Measurements from ENCODE around the gene SLITRK4. TPM values are rescaled to one million over a fixed set of nuclear protein-coding genes. Genes with fewer than 3 reads are reported as not detected.

The SLITRK4 gene
- polyA plus RNA-seq, 1 donor from 2014 or later: 4.5 TPM

GRCh38 chrX:143664302-143664701 lies 28.4 kb upstream of the SLITRK4 start:
- no peaks in the 10 kb centered on the region for H3F3A ChIP-seq (ENCODE audit: insufficient read depth, low read length, poor library complexity, severe bottlenecking)
- TF ChIP-seq RAD21 (conservative IDR thresholded peaks at IDR 0.05) (peak; percentile 49), MXI1 (conservative IDR thresholded peaks at IDR 0.05; ENCODE audit: poor library complexity, severe bottlenecking) (no peak), SMC3 (conservative IDR thresholded peaks at IDR 0.05; ENCODE audit: poor library complexity) (peak; percentile 59), EZH2 (IDR thresholded peaks at IDR 0.05; ENCODE audit: borderline replicate concordance, insufficient read depth, low read length, poor library complexity, severe bottlenecking) (no peak), EP300 (conservative IDR thresholded peaks at IDR 0.05; ENCODE audit: poor library complexity, severe bottlenecking) (no peak), TAF1 (IDR thresholded peaks at IDR 0.05; ENCODE audit: low read depth) (no peak), POLR2AphosphoS5 (IDR thresholded peaks at IDR 0.05) (no peak), REST (IDR thresholded peaks at IDR 0.05; ENCODE audit: borderline replicate concordance) (no peak), CTCF (IDR thresholded peaks at IDR 0.05; ENCODE audit: poor library complexity, severe bottlenecking) (peak; percentile 54)
- no peak overlapping the region for H3K4me2 ChIP-seq (ENCODE audit: low read length)
- H3K9ac ChIP-seq (ENCODE audit: low read length): no peak overlapping the region
- H3K27ac ChIP-seq (ENCODE audit: low read length): no peak overlapping the region
- H3K36me3 ChIP-seq (ENCODE audit: insufficient read depth, low read length): no peaks in the 10 kb centered on the region
- H3K9me3 ChIP-seq (ENCODE audit: low read length): no peaks in the 10 kb centered on the region
- no peaks in the 10 kb centered on the region for H3K9me2 ChIP-seq (ENCODE audit: insufficient read depth, low read length)
- no peaks in the 10 kb centered on the region for H4K20me1 ChIP-seq (ENCODE audit: insufficient read depth)
- H2AFZ ChIP-seq (ENCODE audit: low read depth, low read length): no peak overlapping the region
- H3K4me3 ChIP-seq (ENCODE audit: low read length): no peak overlapping the region
- H3K79me2 ChIP-seq (replicated peaks; ENCODE audit: insufficient read depth, low read length): no peaks in the 10 kb centered on the region
- no peaks in the 10 kb centered on the region for H3K27me3 ChIP-seq (ENCODE audit: insufficient read depth, low read depth, low read length)

- Histone ChIP-seq H3K36me3 (ENCODE audit: insufficient read depth, low read length) (no peaks in the 10 kb centered on the region), H2AFZ (ENCODE audit: low read depth, low read length) (no peak overlapping the region), H3K4me2 (ENCODE audit: low read length) (no peak overlapping the region), H3K9me2 (ENCODE audit: insufficient read depth, low read length) (no peaks in the 10 kb centered on the region), H3F3A (ENCODE audit: insufficient read depth, low read length, poor library complexity, severe bottlenecking) (no peaks in the 10 kb centered on the region), H3K9me3 (ENCODE audit: low read length) (no peaks in the 10 kb centered on the region), H3K27me3 (ENCODE audit: insufficient read depth, low read depth, low read length) (no peaks in the 10 kb centered on the region), H3K27ac (ENCODE audit: low read length) (no peak overlapping the region), H4K20me1 (ENCODE audit: insufficient read depth) (no peaks in the 10 kb centered on the region), H3K9ac (ENCODE audit: low read length) (no peak overlapping the region), H3K79me2 (replicated peaks; ENCODE audit: insufficient read depth, low read length) (no peaks in the 10 kb centered on the region), H3K4me3 (ENCODE audit: low read length) (no peak overlapping the region)
- TF ChIP-seq EZH2 (IDR thresholded peaks at IDR 0.05; ENCODE audit: borderline replicate concordance, insufficient read depth, low read length, poor library complexity, severe bottlenecking) (no peak), MXI1 (conservative IDR thresholded peaks at IDR 0.05; ENCODE audit: poor library complexity, severe bottlenecking) (no peak), POLR2AphosphoS5 (IDR thresholded peaks at IDR 0.05) (no peak), REST (IDR thresholded peaks at IDR 0.05; ENCODE audit: borderline replicate concordance) (no peak), SMC3 (conservative IDR thresholded peaks at IDR 0.05; ENCODE audit: poor library complexity) (no peak), EP300 (conservative IDR thresholded peaks at IDR 0.05; ENCODE audit: poor library complexity, severe bottlenecking) (no peak), TAF1 (IDR thresholded peaks at IDR 0.05; ENCODE audit: low read depth) (no peak)
Measured at GRCh38 chrX:143663755-143664154, 27.9 kb upstream of the SLITRK4 start.
